Gastrocnemius medialis (tissue), 4 donors: ENCODE data around the gene ERBIN. TPM values are rescaled to one million over a fixed set of nuclear protein-coding genes. Genes with fewer than 3 reads are reported as not detected.

Experiments used
- ATAC-seq, 2 donors: fragments of 150-250 bp; one replicate each; pipeline ENCODE4 v1.9.1; 2016
- DNase-seq, 2 donors: peaks; one replicate each; pipeline ENCODE4 v3.0.0-alpha.2; 2019
- H3K27ac ChIP-seq, 4 donors: fragments of 200-600 bp; sonication (generic); 1 replicate in 1 of 4; 2 replicates in 3 of 4; pipeline ENCODE4 v1.5.1; 2016 to 2018; ENCODE audit warnings: mild to moderate bottlenecking in 2 of 4, moderate library complexity in 1 of 4
- H3K27me3 ChIP-seq, 3 donors: fragments of 200-600 bp; sonication (generic) in 2 of 3; 1 replicate in 1 of 3; 2 replicates in 2 of 3; pipeline versions ENCODE4 v1.5.1 to v1.6.0; 2016 to 2019; ENCODE audit warnings: mild to moderate bottlenecking in 1 of 3, moderate library complexity in 1 of 3
- H3K36me3 ChIP-seq, 2 donors: fragments of 200-600 bp; sonication (generic) in 1 of 2; one replicate each; pipeline ENCODE4 v1.5.1; 2017 to 2018
- H3K4me1 ChIP-seq, 2 donors: fragments of 200-600 bp; sonication (generic) in 1 of 2; one replicate each; pipeline ENCODE4 v1.5.1; 2016 to 2017; ENCODE audit warnings: mild to moderate bottlenecking in 2 of 2
- H3K4me3 ChIP-seq, 4 donors: fragments of 200-600 bp; sonication (generic) in 3 of 4; 1 replicate in 1 of 4; 2 replicates in 3 of 4; pipeline ENCODE4 v1.5.1; 2016 to 2019; ENCODE audit warnings: mild to moderate bottlenecking in 2 of 4
- H3K9me3 ChIP-seq, 3 donors: fragments of 200-600 bp; sonication (generic) in 2 of 3; 1 replicate in 1 of 3; 2 replicates in 2 of 3; pipeline ENCODE4 v1.5.1; 2016 to 2019
- CTCF ChIP-seq, 5 experiments: fragments of 450-650 bp in 3 of 5; fragments of 200-600 bp in 2 of 5; sonication (generic) in 2 of 5; IDR thresholded peaks in 4 of 5; conservative IDR thresholded peaks in 1 of 5; 1 replicate in 4 of 5; 2 replicates in 1 of 5; pipeline ENCODE4 v1.5.1; 2016 to 2019; ENCODE audit warnings: antibody characterized with exemption in 5 of 5, mild to moderate bottlenecking in 3 of 5, moderate library complexity in 3 of 5
- POLR2A ChIP-seq, 2 donors: fragments of 450-650 bp; IDR thresholded peaks; one replicate each; pipeline ENCODE4 v1.6.1; 2017; ENCODE audit warnings: antibody characterized with exemption in 2 of 2, mild to moderate bottlenecking in 2 of 2, moderate library complexity in 2 of 2
- in situ Hi-C, 4 donors: fragments of 200-750 bp; cut with MboI; loops; one replicate each; pipeline versions ENCODE4 v1.15.0 to v1.8.0; 2017; ENCODE audit warnings: low sequenced_read_pairs in 4 of 4
- intact Hi-C: fragments of 100-400 bp; cut with DNase I; formaldehyde crosslinking; loops from one replicate; pipeline ENCODE4 v1.15.1; 2023; ENCODE audit warnings: low total_unique reads
- total RNA-seq, 4 donors: library from RNA; depleted of rRNA; stranded (reverse); fragments of >200 nt; gene quantifications; one replicate each; pipeline versions ENCODE4 v1.1.0 to v1.2.3, GENCODE V29; 2016

The ERBIN gene
- total RNA-seq, 4 donors from 2014 or later, result 35.1 to 42.0 (median 38.7) TPM

GRCh38 chr5:66074901-66075300, 148.5 kb downstream of the ERBIN start:
- no peak for DNase-seq
- Histone ChIP-seq H3K27me3 (no peaks in the 10 kb centered on the region), H3K27ac (no peak overlapping the region), H3K4me3 (no peak overlapping the region), H3K9me3 (no peaks in the 10 kb centered on the region), H3K4me1 (no peaks in the 10 kb centered on the region), H3K36me3 (peaks cover 0 to 29% of the 10 kb centered on the region in 2 donors)
- in situ Hi-C loops, result no loop called here
- TF ChIP-seq POLR2A (IDR thresholded peaks at IDR 0.05) (no peak), CTCF (IDR thresholded peaks at IDR 0.05 in 4 of 5, conservative IDR thresholded peaks at IDR 0.05 in 1 of 5) (no peak)
- ATAC-seq, result no peak
- intact Hi-C loops, result no loop called here

GRCh38 chr5:66080664-66081063, 154.3 kb downstream of the ERBIN start:
- Histone ChIP-seq H3K36me3 (peaks cover 0 to 23% of the 10 kb centered on the region in 2 donors), H3K9me3 (no peaks in the 10 kb centered on the region), H3K4me1 (no peaks in the 10 kb centered on the region), H3K27me3 (no peaks in the 10 kb centered on the region), H3K4me3 (no peak overlapping the region), H3K27ac (no peak overlapping the region)
- no peak for TF ChIP-seq POLR2A (IDR thresholded peaks at IDR 0.05)
- TF ChIP-seq CTCF (IDR thresholded peaks at IDR 0.05 in 4 of 5, conservative IDR thresholded peaks at IDR 0.05 in 1 of 5), result no peak
- intact Hi-C loops (no loop called here), in situ Hi-C loops (no loop called here)
- ATAC-seq (no peak), DNase-seq (no peak)

GRCh38 chr5:66089384-66089783, 163.0 kb downstream of the ERBIN start:
- Histone ChIP-seq H3K4me1 (no peaks in the 10 kb centered on the region), H3K27me3 (no peaks in the 10 kb centered on the region), H3K36me3 (peaks cover 0 to 4% of the 10 kb centered on the region in 2 donors), H3K4me3 (no peak overlapping the region), H3K9me3 (peaks cover 0 to 4% (median 0%) of the 10 kb centered on the region in 3 donors), H3K27ac (no peak overlapping the region)
- DNase-seq, result no peak
- ATAC-seq, result no peak
- TF ChIP-seq CTCF (IDR thresholded peaks at IDR 0.05 in 4 of 5, conservative IDR thresholded peaks at IDR 0.05 in 1 of 5), result no peak
- TF ChIP-seq POLR2A (IDR thresholded peaks at IDR 0.05), result no peak
- in situ Hi-C loops, result no loop called here
- intact Hi-C loops, result no loop called here

GRCh38 chr5:66100851-66101250, 174.5 kb downstream of the ERBIN start:
- Histone ChIP-seq H3K4me3 (no peak overlapping the region), H3K9me3 (peaks cover 0 to 10% (median 0%) of the 10 kb centered on the region in 3 donors), H3K27me3 (no peaks in the 10 kb centered on the region), H3K27ac (no peak overlapping the region), H3K4me1 (no peaks in the 10 kb centered on the region), H3K36me3 (no peaks in the 10 kb centered on the region)
- in situ Hi-C loops (no loop called here), intact Hi-C loops (no loop called here)
- DNase-seq (no peak), ATAC-seq (no peak)
- TF ChIP-seq POLR2A (IDR thresholded peaks at IDR 0.05) (no peak), CTCF (IDR thresholded peaks at IDR 0.05 in 4 of 5, conservative IDR thresholded peaks at IDR 0.05 in 1 of 5) (no peak)

- H3K4me3 ChIP-seq, result no peak overlapping the region
- no peak overlapping the region for H3K27ac ChIP-seq
- DNase-seq (no peak), ATAC-seq (no peak)
- peaks cover 0 to 9% (median 0%) of the 10 kb centered on the region in 3 donors for H3K9me3 ChIP-seq
- in situ Hi-C loops (no loop called here), intact Hi-C loops (no loop called here)
- no peaks in the 10 kb centered on the region for H3K36me3 ChIP-seq
- no peaks in the 10 kb centered on the region for H3K27me3 ChIP-seq
- TF ChIP-seq POLR2A (IDR thresholded peaks at IDR 0.05) (no peak), CTCF (IDR thresholded peaks at IDR 0.05 in 4 of 5, conservative IDR thresholded peaks at IDR 0.05 in 1 of 5) (no peak)
- no peaks in the 10 kb centered on the region for H3K4me1 ChIP-seq
These were observed 186.8 kb downstream of the ERBIN start for GRCh38 chr5:66113160-66113559.
